ENCODE measurements around the gene TFG.

Gene TFG

DNA sequence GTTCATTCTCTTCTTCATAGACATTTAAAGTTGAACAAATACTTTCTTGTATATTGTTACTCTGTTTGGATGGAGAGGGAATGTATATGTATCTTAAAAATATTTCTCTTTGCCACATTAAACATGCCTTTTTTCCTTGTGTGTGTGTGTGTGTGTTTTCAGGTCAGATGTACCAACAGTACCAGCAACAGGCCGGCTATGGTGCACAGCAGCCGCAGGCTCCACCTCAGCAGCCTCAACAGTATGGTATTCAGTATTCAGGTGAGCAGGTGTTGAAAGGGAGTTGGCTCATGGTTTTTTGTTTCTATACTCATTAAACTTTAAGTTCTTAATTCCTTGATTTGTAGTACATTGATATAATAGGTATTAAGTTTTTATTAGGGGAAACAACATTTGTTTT lies 35.4 kb downstream of the TFG start:
- Histone ChIP-seq H3K9me3 (ENCODE audit: insufficient read depth, low read depth, low read length) (no peaks in the 10 kb centered on the region), H3K27me3 (ENCODE audit: insufficient read depth, low read length) (no peaks in the 10 kb centered on the region), H3K4me3 (ENCODE audit: low read depth, low read length) (no peak overlapping the region), H3K79me2 (ENCODE audit: control insufficient read depth, insufficient read depth, low read length, poor library complexity) (no peaks in the 10 kb centered on the region), H4K91ac (ENCODE audit: low read depth, low read length) (no peak overlapping the region), H3K36me3 (ENCODE audit: control insufficient read depth in 1 of 2, insufficient read depth in 2 of 2, low read length in 2 of 2) (peaks cover 7 to 16% of the 10 kb centered on the region in 2 experiments), H2BK5ac (ENCODE audit: low read depth, low read length, poor library complexity) (no peak overlapping the region), H2AK5ac (ENCODE audit: low read length) (no peak overlapping the region), H3K79me1 (ENCODE audit: low read length) (no peaks in the 10 kb centered on the region), H3K4ac (ENCODE audit: low read depth, low read length) (no peak overlapping the region), H4K8ac (ENCODE audit: low read depth, low read length) (no peak overlapping the region), H4K12ac (ENCODE audit: low read depth, low read length) (no peak overlapping the region), H3K23ac (ENCODE audit: low read length) (no peak overlapping the region), H2BK120ac (ENCODE audit: insufficient read depth, low read length, poor library complexity) (no peak overlapping the region), H3K14ac (ENCODE audit: low read length) (no peak overlapping the region), H3K27ac (ENCODE audit: low read depth, low read length) (no peak overlapping the region), H2AFZ (ENCODE audit: insufficient read depth, low read length, poor library complexity) (no peak overlapping the region), H3K9ac (ENCODE audit: low read length) (no peak overlapping the region), H3K18ac (ENCODE audit: low read length) (no peak overlapping the region), H2BK12ac (ENCODE audit: low read length) (no peak overlapping the region), H3K4me2 (ENCODE audit: low read length) (no peak overlapping the region), H3K4me1 (ENCODE audit: control insufficient read depth in 1 of 2, insufficient read depth in 2 of 2, low read length in 2 of 2) (no peaks in the 10 kb centered on the region)
- no CpG with 5 or more reads among the region's 2 CpGs for WGBS (ENCODE audit: extremely low coverage, insufficient coverage, insufficient read length)
- DNase-seq, result peak; percentile 53 to 60

GRCh38 chr3:100745617-100746016 lies 36.3 kb downstream of the TFG start:
- Histone ChIP-seq H3K4me2 (ENCODE audit: low read length) (no peak overlapping the region), H3K23ac (ENCODE audit: low read length) (no peak overlapping the region), H3K18ac (ENCODE audit: low read length) (no peak overlapping the region), H4K12ac (ENCODE audit: low read depth, low read length) (no peak overlapping the region), H2BK120ac (ENCODE audit: insufficient read depth, low read length, poor library complexity) (no peak overlapping the region), H3K4me1 (ENCODE audit: control insufficient read depth in 1 of 2, insufficient read depth in 2 of 2, low read length in 2 of 2) (no peaks in the 10 kb centered on the region), H2AFZ (ENCODE audit: insufficient read depth, low read length, poor library complexity) (no peak overlapping the region), H4K8ac (ENCODE audit: low read depth, low read length) (no peak overlapping the region), H3K27ac (ENCODE audit: low read depth, low read length) (no peak overlapping the region), H3K36me3 (ENCODE audit: control insufficient read depth in 1 of 2, insufficient read depth in 2 of 2, low read length in 2 of 2) (peaks cover 7 to 12% of the 10 kb centered on the region in 2 experiments), H2BK12ac (ENCODE audit: low read length) (no peak overlapping the region), H2AK5ac (ENCODE audit: low read length) (no peak overlapping the region), H3K9me3 (ENCODE audit: insufficient read depth, low read depth, low read length) (no peaks in the 10 kb centered on the region), H3K27me3 (ENCODE audit: insufficient read depth, low read length) (no peaks in the 10 kb centered on the region), H3K14ac (ENCODE audit: low read length) (no peak overlapping the region), H3K9ac (ENCODE audit: low read length) (no peak overlapping the region), H3K4ac (ENCODE audit: low read depth, low read length) (no peak overlapping the region), H2BK5ac (ENCODE audit: low read depth, low read length, poor library complexity) (no peak overlapping the region), H4K91ac (ENCODE audit: low read depth, low read length) (no peak overlapping the region), H3K4me3 (ENCODE audit: low read depth, low read length) (no peak overlapping the region), H3K79me2 (ENCODE audit: control insufficient read depth, insufficient read depth, low read length, poor library complexity) (no peaks in the 10 kb centered on the region), H3K79me1 (ENCODE audit: low read length) (no peaks in the 10 kb centered on the region)
- DNase-seq, result no peak

DNA sequence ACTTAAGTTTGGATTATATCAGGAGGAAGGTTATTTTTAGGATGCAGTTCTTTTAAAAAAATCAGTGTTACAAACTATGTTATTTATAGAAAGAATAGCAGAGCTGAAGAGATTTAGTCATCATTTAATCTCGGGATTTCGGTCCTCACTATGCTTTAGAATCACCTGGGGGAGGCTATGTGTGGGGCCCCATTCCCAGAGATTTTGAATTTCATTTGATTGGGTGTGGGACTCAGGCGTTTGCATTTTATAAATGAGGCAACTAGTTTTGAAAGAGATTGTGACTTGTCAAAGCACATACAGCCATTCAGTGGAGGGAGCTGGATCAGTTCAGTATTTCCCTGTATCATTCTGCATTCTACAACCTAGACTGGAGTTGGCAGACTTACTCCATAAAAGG lies 36.8 kb downstream of the TFG start:
- Histone ChIP-seq H3K27me3 (ENCODE audit: insufficient read depth, low read length) (no peaks in the 10 kb centered on the region), H2BK5ac (ENCODE audit: low read depth, low read length, poor library complexity) (no peak overlapping the region), H2BK120ac (ENCODE audit: insufficient read depth, low read length, poor library complexity) (no peak overlapping the region), H3K36me3 (ENCODE audit: control insufficient read depth in 1 of 2, insufficient read depth in 2 of 2, low read length in 2 of 2) (peaks cover 7 to 14% of the 10 kb centered on the region in 2 experiments), H4K91ac (ENCODE audit: low read depth, low read length) (no peak overlapping the region), H3K4me2 (ENCODE audit: low read length) (no peak overlapping the region), H3K23ac (ENCODE audit: low read length) (no peak overlapping the region), H3K14ac (ENCODE audit: low read length) (no peak overlapping the region), H3K18ac (ENCODE audit: low read length) (no peak overlapping the region), H3K9ac (ENCODE audit: low read length) (no peak overlapping the region), H3K4ac (ENCODE audit: low read depth, low read length) (no peak overlapping the region), H3K27ac (ENCODE audit: low read depth, low read length) (no peak overlapping the region), H2AFZ (ENCODE audit: insufficient read depth, low read length, poor library complexity) (no peak overlapping the region), H3K4me1 (ENCODE audit: control insufficient read depth in 1 of 2, insufficient read depth in 2 of 2, low read length in 2 of 2) (no peaks in the 10 kb centered on the region), H3K4me3 (ENCODE audit: low read depth, low read length) (no peak overlapping the region), H4K8ac (ENCODE audit: low read depth, low read length) (no peak overlapping the region), H2AK5ac (ENCODE audit: low read length) (no peak overlapping the region), H3K79me2 (ENCODE audit: control insufficient read depth, insufficient read depth, low read length, poor library complexity) (no peaks in the 10 kb centered on the region), H4K12ac (ENCODE audit: low read depth, low read length) (no peak overlapping the region), H3K9me3 (ENCODE audit: insufficient read depth, low read depth, low read length) (no peaks in the 10 kb centered on the region), H3K79me1 (ENCODE audit: low read length) (no peaks in the 10 kb centered on the region), H2BK12ac (ENCODE audit: low read length) (no peak overlapping the region)
- no CpG with 5 or more reads among the region's 3 CpGs for WGBS (ENCODE audit: extremely low coverage, insufficient coverage, insufficient read length)
- DNase-seq, result no peak

DNA sequence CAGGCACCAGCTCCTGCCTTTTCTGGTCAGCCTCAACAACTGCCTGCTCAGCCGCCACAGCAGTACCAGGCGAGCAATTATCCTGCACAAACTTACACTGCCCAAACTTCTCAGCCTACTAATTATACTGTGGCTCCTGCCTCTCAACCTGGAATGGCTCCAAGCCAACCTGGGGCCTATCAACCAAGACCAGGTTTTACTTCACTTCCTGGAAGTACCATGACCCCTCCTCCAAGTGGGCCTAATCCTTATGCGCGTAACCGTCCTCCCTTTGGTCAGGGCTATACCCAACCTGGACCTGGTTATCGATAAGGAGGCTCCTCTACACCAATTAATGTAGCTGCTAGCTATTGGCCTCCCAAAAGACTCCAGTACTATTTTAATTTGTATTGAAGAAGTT lies 38.9 kb downstream of the TFG start:
- no peak overlapping the region for H3K4me2 ChIP-seq (ENCODE audit: low read length)
- H3K14ac ChIP-seq (ENCODE audit: low read length), result no peak overlapping the region
- H3K27me3 ChIP-seq (ENCODE audit: insufficient read depth, low read length), result no peaks in the 10 kb centered on the region
- H2BK12ac ChIP-seq (ENCODE audit: low read length), result no peak overlapping the region
- H2AFZ ChIP-seq (ENCODE audit: insufficient read depth, low read length, poor library complexity), result no peak overlapping the region
- WGBS (ENCODE audit: extremely low coverage, insufficient coverage, insufficient read length), result no CpG with 5 or more reads among the region's 6 CpGs
- no peaks in the 10 kb centered on the region for H3K79me2 ChIP-seq (ENCODE audit: control insufficient read depth, insufficient read depth, low read length, poor library complexity)
- peaks cover 7 to 13% of the 10 kb centered on the region in 2 experiments for H3K36me3 ChIP-seq (ENCODE audit: control insufficient read depth in 1 of 2, insufficient read depth in 2 of 2, low read length in 2 of 2)
- no peak overlapping the region for H3K27ac ChIP-seq (ENCODE audit: low read depth, low read length)
- H3K9ac ChIP-seq (ENCODE audit: low read length), result no peak overlapping the region
- H2BK5ac ChIP-seq (ENCODE audit: low read depth, low read length, poor library complexity), result no peak overlapping the region
- H3K4ac ChIP-seq (ENCODE audit: low read depth, low read length), result no peak overlapping the region
- no peak overlapping the region for H2BK120ac ChIP-seq (ENCODE audit: insufficient read depth, low read length, poor library complexity)
- no peak overlapping the region for H4K8ac ChIP-seq (ENCODE audit: low read depth, low read length)
- H3K79me1 ChIP-seq (ENCODE audit: low read length), result no peaks in the 10 kb centered on the region
- no peak overlapping the region for H3K23ac ChIP-seq (ENCODE audit: low read length)
- no peak overlapping the region for H2AK5ac ChIP-seq (ENCODE audit: low read length)
- H3K9me3 ChIP-seq (ENCODE audit: insufficient read depth, low read depth, low read length), result no peaks in the 10 kb centered on the region
- H3K4me3 ChIP-seq (ENCODE audit: low read depth, low read length), result no peak overlapping the region
- no peaks in the 10 kb centered on the region for H3K4me1 ChIP-seq (ENCODE audit: control insufficient read depth in 1 of 2, insufficient read depth in 2 of 2, low read length in 2 of 2)
- H4K91ac ChIP-seq (ENCODE audit: low read depth, low read length), result no peak overlapping the region
- H3K18ac ChIP-seq (ENCODE audit: low read length), result no peak overlapping the region
- no peak for DNase-seq
- no peak overlapping the region for H4K12ac ChIP-seq (ENCODE audit: low read depth, low read length)

All from trophoblast cell (in vitro differentiated cells and primary cell).